RWPE2 (cell line): Measurements from ENCODE around the gene SLC6A6.

Experiments used
- ATAC-seq: fragments of 200-7000 bp; cut with Tn5 transposase; 3 replicates; pipeline ENCODE4 v1.9.1; 2021; ENCODE audit warnings: low read depth
- DNase-seq: peaks from one replicate; pipeline ENCODE4 v3.0.0-alpha.2; 2020; ENCODE audit warnings: low spot score
- H3K27ac ChIP-seq: fragments of 450-650 bp; 2 replicates; pipeline ENCODE4 v1.5.1; 2017; ENCODE audit warnings: mild to moderate bottlenecking; ENCODE audit not compliant: poor library complexity, severe bottlenecking
- H3K27me3 ChIP-seq: fragments of 250-450 bp; sonication (Bioruptor Pico); 2 replicates; pipeline ENCODE4 v1.5.1; 2021; ENCODE audit warnings: mild to moderate bottlenecking, moderate library complexity; ENCODE audit not compliant: insufficient read depth, poor library complexity, severe bottlenecking
- H3K36me3 ChIP-seq: fragments of 250-450 bp; sonication (Bioruptor Pico); 2 replicates; pipeline ENCODE4 v1.5.1; 2020; ENCODE audit warnings: low read depth, mild to moderate bottlenecking, moderate library complexity
- H3K4me1 ChIP-seq: fragments of 250-450 bp; sonication (Bioruptor Pico); 2 replicates; pipeline ENCODE4 v1.5.1; 2021; ENCODE audit warnings: mild to moderate bottlenecking, moderate library complexity; ENCODE audit not compliant: insufficient read depth, poor library complexity, severe bottlenecking
- H3K4me3 ChIP-seq: fragments of 250-450 bp; sonication (Bioruptor Pico); 2 replicates; pipeline ENCODE4 v1.5.1; 2021; ENCODE audit warnings: mild to moderate bottlenecking, moderate library complexity; ENCODE audit not compliant: severe bottlenecking
- H3K9me3 ChIP-seq: fragments of 250-450 bp; sonication (Bioruptor Pico); 2 replicates; pipeline ENCODE4 v1.5.1; 2021; ENCODE audit warnings: mild to moderate bottlenecking, moderate library complexity; ENCODE audit not compliant: severe bottlenecking
- CTCF ChIP-seq: fragments of 450-650 bp; IDR thresholded peaks from one replicate; pipeline ENCODE4 v1.5.1; 2017; ENCODE audit warnings: mild to moderate bottlenecking, moderate library complexity; ENCODE audit not compliant: poor library complexity, severe bottlenecking

The SLC6A6 gene

DNA sequence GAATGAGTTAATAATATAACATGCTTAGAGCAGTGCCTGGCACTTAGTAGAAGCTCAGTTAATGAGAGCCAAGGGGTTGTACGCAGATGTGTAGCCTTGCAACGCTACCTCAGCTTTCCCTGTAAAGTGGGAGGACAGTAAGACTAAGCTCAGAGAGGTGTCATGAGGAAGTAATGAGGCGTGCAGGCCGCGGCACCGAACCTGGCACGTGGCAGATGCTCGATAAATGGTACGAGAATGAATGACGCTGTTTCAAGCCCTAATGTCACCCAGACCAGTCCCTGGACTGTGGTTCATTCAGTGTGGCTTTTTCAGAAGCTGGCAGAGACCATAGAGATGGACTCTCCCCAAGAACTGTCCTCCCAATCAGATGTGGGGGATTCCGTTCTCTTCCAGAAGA lies 116.5 kb downstream of the SLC6A6 start:
- H3K4me1 ChIP-seq: no peaks in the 10 kb centered on the region
- peak; percentile 22 for DNase-seq
- H3K4me3 ChIP-seq: no peak overlapping the region
- no peak for ATAC-seq
- no peak for TF ChIP-seq CTCF
- no peaks in the 10 kb centered on the region for H3K9me3 ChIP-seq
- no peak overlapping the region for H3K27ac ChIP-seq
- no peaks in the 10 kb centered on the region for H3K36me3 ChIP-seq
- H3K27me3 ChIP-seq: no peaks in the 10 kb centered on the region

DNA sequence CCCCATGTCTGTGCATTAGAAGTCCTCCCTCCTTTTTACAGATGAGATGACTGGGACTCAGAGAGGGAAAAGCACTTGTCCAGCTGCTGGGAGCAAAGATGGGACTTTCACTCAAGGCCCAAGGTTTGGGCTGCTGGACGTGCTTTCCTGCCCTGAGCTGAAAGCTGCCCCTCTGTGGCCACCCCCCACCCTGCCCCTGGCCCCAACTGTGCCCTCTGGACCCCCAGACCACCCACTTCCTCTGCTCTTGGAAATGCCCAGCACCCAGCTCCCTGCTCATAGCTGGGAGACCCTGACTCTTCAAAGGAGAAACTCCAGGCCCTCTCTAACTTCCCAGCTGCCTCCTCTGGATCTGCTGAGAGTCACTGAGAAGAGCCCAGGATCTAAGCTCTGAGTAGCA lies 117.0 kb downstream of the SLC6A6 start:
- H3K27me3 ChIP-seq: no peaks in the 10 kb centered on the region
- H3K9me3 ChIP-seq: no peaks in the 10 kb centered on the region
- H3K4me1 ChIP-seq: no peaks in the 10 kb centered on the region
- DNase-seq: no peak
- no peaks in the 10 kb centered on the region for H3K36me3 ChIP-seq
- no peak overlapping the region for H3K4me3 ChIP-seq
- no peak for TF ChIP-seq CTCF
- H3K27ac ChIP-seq: no peak overlapping the region
- no peak for ATAC-seq

DNA sequence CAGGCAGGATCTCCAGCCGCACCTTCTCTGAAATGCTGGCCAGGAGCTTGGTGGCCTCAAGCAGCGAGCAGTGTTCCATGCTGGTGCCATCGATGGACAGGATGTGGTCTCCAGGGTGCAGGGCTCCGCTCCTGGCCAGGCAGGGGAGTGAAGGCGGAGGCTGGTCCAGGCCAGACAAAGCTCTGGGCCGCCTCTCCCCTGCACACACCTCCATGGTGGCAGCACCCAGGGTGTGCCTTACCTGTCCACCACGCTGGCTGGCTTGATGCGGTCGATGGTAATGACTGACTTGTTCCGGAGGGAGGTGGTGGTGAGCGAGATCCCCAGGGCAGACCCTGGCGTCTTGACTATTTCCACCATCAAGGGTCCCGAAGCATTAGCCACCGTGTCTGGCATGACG lies 117.7 kb downstream of the SLC6A6 start:
- no peaks in the 10 kb centered on the region for H3K27me3 ChIP-seq
- peak; percentile 36 for DNase-seq
- no peak for ATAC-seq
- no peaks in the 10 kb centered on the region for H3K9me3 ChIP-seq
- no peaks in the 10 kb centered on the region for H3K36me3 ChIP-seq
- no peak overlapping the region for H3K4me3 ChIP-seq
- no peak overlapping the region for H3K27ac ChIP-seq
- TF ChIP-seq CTCF: no peak
- no peaks in the 10 kb centered on the region for H3K4me1 ChIP-seq

GRCh38 chr3:14520967-14521366 lies 118.6 kb downstream of the SLC6A6 start:
- no peaks in the 10 kb centered on the region for H3K9me3 ChIP-seq
- no peak for TF ChIP-seq CTCF
- DNase-seq (peak; percentile 27), ATAC-seq (no peak)
- H3K27me3 ChIP-seq: no peaks in the 10 kb centered on the region
- no peaks in the 10 kb centered on the region for H3K36me3 ChIP-seq
- no peak overlapping the region for H3K27ac ChIP-seq
- H3K4me3 ChIP-seq: no peak overlapping the region
- H3K4me1 ChIP-seq: no peaks in the 10 kb centered on the region

DNA sequence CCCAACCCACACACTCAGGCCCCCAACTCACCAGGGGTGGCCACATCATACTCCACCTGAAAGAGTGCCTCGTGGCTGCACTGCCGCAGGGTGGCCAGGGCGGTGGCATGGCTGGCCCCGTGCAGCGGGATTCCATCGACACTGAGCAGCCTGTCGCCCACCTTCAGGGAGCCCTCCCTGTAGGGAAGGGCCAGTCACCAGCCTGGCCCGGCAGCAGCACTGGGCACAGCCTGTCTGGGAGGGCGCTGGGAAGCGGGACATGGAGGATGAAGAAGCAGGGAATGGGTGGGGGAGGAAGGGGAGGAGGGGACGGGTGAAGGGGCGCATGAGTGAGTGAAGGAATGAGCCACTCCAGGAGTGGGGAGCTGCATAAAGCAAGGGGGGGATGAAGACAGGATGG lies 119.2 kb downstream of the SLC6A6 start:
- no peak overlapping the region for H3K4me3 ChIP-seq

More for the DNA sequence above, 119.2 kb downstream of the SLC6A6 start:
- no peak for TF ChIP-seq CTCF
- ATAC-seq (no peak), DNase-seq (peak; percentile 25)
- no peaks in the 10 kb centered on the region for H3K4me1 ChIP-seq
- H3K27me3 ChIP-seq: no peaks in the 10 kb centered on the region
- H3K27ac ChIP-seq: no peak overlapping the region
- no peaks in the 10 kb centered on the region for H3K9me3 ChIP-seq
- no peaks in the 10 kb centered on the region for H3K36me3 ChIP-seq
